Measurements from ENCODE around the gene CAMK1D.
"Not testable (repeated sequence)": the region's sequence is repeated elsewhere in the genome, so short reads cannot be mapped to it uniquely, and the experiment has no call there.

The CAMK1D gene

DNA sequence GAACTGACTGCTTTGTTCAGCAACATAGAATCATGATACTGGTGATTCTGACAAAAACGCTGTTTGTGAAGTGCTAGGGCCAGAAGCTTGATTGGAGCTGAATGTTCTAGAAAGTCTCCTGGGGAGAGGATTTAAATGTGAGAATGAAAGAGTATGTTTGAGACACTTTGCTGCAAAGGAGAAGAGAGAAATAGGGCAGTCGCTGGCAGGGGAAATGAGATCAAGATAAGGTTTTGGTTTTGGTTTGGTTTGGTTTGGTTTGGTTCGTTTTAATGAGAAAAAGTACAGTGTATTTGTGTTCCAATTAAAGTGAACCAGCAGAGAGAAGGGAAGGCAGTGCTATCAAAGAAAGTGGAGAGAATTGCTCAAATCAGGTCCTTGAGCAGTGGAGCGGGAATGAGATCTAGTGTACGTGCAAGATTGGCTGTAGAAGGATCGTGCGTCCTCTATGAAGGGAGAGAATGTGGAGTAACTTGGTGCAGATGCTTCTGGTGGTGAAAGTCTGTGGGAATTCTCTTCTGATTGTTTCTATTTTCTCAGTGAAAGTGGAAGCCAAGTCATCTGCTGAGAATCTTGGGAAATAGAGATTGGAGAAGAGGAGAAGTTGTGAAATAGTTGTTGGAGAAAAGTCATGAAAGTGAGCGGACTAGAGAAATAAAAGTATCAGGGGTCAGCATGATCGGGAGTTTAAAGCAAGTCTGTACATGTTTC, 381.6 kb downstream of the CAMK1D start:
- no peak for DNase-seq

DNA sequence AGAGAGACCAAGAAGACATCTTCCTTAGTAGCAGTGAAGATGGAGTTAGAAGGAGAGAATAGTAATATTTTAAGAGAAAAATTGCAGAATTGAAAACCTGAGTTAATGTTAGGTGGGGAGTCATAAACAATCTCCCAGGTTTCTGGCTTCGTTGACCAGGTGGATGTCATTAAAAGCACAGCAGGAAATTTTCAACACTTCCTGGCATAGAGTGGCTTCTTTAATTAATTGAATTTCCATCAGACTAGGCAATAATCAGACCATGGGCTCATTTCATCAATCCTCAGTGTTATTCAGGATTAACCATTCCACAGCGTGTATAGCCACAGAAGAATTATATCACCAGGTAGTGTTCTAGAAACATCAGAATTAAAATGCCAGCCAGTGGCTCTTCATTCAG, 383.9 kb downstream of the CAMK1D start:
- no peak for DNase-seq

- DNase-seq, result no peak
Measured at GRCh38 chr10:12735843-12736462, 386.6 kb downstream of the CAMK1D start.

GRCh38 chr10:12740813-12741212, 391.5 kb downstream of the CAMK1D start:
- DNase-seq, result no peak

- no peak for DNase-seq
Measured at GRCh38 chr10:12741360-12741804, 392.0 kb downstream of the CAMK1D start.

DNA sequence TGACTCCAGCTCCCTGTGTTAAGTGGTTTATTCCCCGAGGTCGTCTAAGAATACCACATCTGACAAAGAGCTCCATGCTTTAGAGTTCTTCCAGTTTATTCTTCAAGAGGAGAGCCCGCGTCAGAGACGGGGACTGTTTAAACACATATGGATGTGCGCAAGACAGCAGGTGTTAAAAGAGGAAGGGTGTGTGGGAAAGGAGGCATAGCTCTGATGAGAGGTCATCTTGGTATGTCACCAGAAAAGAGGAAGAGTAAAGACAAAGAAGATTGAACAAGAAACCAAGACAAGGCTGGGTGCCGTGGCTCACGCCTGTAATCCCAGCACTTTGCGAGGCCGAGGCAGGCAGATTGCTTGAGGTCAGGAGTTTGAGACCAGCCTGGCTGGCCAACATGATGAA, 393.4 kb downstream of the CAMK1D start:
- no peak for DNase-seq

DNA sequence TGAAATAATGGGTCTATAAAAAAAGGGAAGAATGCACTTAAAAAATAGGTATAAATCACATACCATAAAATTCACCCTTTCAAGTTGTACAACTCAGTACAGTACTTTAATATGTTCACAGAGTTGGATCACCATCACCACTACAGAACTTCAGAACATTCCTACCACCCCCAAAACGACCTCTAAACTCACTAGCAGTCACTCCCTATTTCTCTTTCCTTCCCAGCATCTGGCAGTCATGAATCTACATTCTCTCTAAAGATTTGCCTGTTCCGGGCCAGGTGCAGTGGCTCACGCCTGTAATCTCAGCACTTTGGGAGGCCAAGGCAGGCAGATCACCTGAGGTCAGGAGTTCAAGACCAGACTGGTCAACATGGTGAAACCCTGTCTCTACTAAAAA, 394.1 kb downstream of the CAMK1D start:
- DNase-seq, result not testable (repeated sequence)

- DNase-seq, result no peak
Measured at GRCh38 chr10:12743941-12744340, 394.6 kb downstream of the CAMK1D start.

- DNase-seq, result no peak
Measured at GRCh38 chr10:12748186-12748585, 398.8 kb downstream of the CAMK1D start.

DNA sequence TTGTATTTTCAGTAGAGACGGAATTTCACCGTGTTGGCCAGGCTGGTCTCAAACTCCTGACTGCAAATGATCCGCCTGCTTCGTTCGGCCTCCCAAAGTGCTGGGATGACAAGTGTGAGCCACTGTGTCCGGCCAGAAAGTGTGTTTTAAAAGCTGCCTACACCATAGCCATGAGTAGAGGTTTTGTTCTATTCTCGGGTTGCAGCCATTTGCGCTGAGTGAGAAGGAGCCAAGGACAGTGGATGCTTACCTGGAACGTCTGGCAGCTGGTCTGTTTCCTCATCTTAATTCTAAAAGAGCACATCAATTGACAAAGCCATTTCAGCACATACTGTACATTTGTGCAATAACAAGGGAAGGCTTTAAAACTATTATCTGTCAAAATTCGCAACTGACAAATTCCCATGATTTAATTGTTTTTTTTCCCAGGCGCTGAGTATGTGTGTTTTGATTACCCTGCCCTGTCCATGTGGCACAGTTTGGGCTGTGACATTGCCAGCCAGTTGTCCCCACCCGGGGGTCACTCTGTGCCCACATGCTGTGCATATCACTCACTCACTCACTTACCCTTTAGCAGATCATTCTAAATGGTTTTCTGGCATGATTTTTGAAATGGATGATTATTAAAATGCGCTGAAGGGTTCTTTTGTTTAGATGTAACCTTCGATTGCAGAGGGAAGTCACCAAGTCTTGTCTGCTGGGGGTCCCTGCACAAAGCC, 400.6 kb downstream of the CAMK1D start:
- no peak for DNase-seq

GRCh38 chr10:12750526-12751201, 401.3 kb downstream of the CAMK1D start:
- DNase-seq, result no peak

GRCh38 chr10:12755075-12755474, 405.7 kb downstream of the CAMK1D start:
- DNase-seq, result no peak

DNA sequence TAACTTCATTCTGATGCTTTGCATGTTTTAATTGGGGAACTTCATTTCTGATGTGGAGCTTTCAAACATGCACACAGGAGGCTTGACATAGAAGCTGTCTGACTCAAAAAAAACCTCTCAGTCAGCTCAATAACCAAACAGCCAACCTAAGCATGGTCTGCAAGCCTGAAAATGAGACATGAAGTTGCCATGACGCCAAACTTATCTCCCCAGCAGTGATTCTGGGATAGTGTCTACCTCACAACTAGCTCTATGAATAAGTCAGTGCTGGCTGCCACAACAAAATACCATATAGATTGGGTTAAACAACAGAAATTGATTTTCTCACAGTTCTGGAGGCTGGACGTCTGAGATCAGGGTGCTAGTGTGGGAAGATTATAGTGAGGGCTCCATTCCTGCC, 408.0 kb downstream of the CAMK1D start:
- no peak for DNase-seq

GRCh38 chr10:12758271-12758670, 408.9 kb downstream of the CAMK1D start:
- DNase-seq, result no peak

GRCh38 chr10:12766223-12766622, 416.9 kb downstream of the CAMK1D start:
- peak; percentile 38 for DNase-seq

- DNase-seq, result no peak
Measured at GRCh38 chr10:12768156-12769100, 419.1 kb downstream of the CAMK1D start.

DNA sequence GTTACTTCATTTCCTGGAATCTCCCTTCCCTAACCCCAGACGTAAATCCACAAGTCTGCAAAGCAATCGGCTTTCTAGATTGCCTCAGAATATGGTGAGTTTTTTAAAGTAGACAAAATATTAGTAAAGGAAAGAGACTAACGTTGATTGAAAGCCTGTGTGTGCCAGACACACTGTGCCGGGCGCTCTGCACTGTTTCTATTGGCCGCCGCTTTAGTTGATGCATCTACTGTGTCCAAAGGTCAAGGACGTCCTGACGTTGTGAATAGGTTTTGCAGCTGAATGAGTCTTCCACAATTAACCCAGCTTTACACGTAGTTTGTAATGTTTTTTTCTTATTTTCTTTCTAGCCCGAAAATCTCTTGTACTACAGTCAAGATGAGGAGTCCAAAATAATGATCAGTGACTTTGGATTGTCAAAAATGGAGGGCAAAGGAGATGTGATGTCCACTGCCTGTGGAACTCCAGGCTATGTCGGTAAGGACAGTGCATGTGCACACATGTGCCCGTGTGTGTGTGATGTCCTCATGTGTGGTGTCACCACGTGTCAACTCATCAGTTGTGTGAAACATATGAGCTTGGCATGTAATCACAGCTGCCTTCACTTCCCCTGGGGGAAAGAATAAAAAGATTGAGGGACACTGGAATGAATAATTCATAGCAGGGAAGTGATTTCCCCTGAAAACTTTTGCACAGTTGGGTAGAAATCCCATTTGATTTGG, 420.1 kb downstream of the CAMK1D start:
- DNase-seq, result no peak

DNA sequence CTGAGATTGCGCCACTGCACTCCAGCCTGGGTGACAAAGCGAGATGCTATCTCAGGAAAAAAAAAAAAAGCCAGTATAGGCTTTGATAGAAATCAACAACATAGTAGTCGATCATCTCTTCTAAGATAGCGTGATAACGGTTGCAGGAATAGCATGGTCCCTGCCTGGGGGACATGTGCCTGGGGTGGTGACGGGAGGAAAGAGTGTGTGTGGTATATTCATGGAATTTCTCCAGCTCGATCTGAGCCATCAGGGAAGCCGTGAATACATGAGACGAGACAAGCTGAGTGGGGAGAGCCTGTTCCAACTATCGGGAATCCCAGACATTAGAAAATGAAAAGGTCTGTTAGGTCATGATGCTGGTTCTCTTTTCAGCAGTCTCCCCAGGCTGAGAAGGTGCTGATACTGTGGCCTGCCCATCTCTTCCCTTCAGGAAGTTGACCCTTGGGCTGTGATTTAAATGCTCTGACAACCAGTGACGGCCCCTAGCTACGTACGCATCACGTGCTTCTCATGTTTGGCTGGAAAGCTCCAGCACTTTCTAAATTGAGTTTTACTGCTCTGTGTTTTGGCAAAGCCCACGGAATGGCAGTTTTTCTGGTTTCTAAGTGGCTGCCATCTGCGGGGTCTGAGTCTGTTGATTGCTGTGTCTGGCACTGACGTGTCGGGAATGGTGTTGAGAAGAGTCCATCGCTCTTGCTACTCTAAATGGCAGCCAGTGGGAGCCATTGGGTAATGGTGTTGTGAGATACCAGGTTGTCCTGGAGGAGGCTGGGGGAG, 422.8 kb downstream of the CAMK1D start:
- no peak for DNase-seq

DNA sequence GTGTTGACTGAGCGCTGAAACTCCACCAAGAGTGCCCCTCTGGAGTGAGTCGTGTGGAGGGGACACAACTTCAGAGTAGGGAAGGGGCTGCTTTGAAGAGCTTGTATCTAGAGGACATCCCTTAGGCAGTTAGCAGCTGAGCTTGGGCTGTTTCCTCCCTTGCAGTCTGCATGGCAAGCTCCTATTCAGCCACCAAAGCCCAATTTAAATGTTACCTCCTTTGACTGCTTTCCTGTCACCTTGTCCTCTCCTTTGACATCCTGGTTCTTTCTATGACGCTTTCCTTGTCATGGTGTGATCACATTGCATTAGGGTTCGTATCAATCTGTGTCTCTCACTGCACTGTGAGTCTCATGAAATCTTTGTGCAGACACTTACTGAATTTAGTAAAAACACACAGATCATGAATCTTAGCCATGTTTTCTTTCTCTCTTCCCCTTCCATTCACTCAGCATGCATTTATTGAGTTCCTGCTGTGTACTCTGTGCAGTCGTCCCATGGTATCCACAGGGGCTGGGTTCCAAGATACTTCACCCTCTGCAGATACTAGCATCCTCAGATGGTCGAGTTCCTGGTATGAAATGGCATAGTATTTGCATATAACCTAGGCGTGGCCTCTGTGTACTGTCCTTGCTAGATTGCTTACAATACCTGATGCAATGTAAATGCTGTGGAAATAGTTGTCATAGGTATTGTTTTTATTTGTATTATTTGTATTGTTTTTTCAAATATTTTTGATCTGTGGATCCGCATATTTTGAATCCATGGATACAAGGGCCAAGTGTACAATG, 423.6 kb downstream of the CAMK1D start:
- DNase-seq, result no peak

Data from NCI-H748 treated with DMSO at 0.1 percent for 48 hours (cell line).